Measurements from ENCODE around the gene PLPP1.

GRCh38 chr5:55446640-55447351 is 88.0 kb downstream of the PLPP1 start:
- TF ChIP-seq CTCF (conservative IDR thresholded peaks at IDR 0.05) = no peak
- no peak for TF ChIP-seq ZFX (IDR thresholded peaks at IDR 0.05)

All from C4-2B (cell line).